PC-3 (cell line): ENCODE results near the gene TBC1D14. TPM values are rescaled to one million over a fixed set of nuclear protein-coding genes. Genes with fewer than 3 reads are reported as not detected.

Experiments
- ATAC-seq: fragments of 200-7000 bp; cut with Tn5 transposase; 2 replicates; pipeline ENCODE4 v1.9.1; 2020; ENCODE audit warnings: mild to moderate bottlenecking, moderate library complexity
- BruUV-seq: library from RNA; stranded (reverse); fragments of 400-500 nt; replicated peaks from 2 replicates; lab custom pipeline; 2021; lab: Mats Ljungman, UMichigan
- CTCF ChIA-PET: fragments of 300-600 bp; sonication (Branson Sonifier 250); formaldehyde crosslinking; loops from one replicate; lab custom pipeline; 2022; ENCODE audit warnings: antibody characterized with exemption; lab: Charles Lee
- POLR2A ChIA-PET: fragments of 300-600 bp; sonication (Branson Sonifier 250); formaldehyde crosslinking; loops from one replicate; lab custom pipeline; 2022; ENCODE audit warnings: antibody characterized with exemption; ENCODE audit not compliant: unreplicated experiment; lab: Charles Lee
- DNase-seq: peaks from one replicate; pipeline ENCODE4 v3.0.0-alpha.2; 2015
- H2AFZ ChIP-seq: fragments of 300-600 bp; sonication (generic); 2 replicates; pipeline ENCODE4 v1.6.0; 2016; ENCODE audit warnings: antibody characterized with exemption, low read length
- H3F3A ChIP-seq: fragments of 300-600 bp; sonication (generic); one replicate; pipeline ENCODE4 v1.6.0; 2017; ENCODE audit warnings: antibody characterized with exemption, low read length, control low read depth, mild to moderate bottlenecking; ENCODE audit not compliant: unreplicated experiment
- H3K27ac ChIP-seq: fragments of 300-600 bp; sonication (generic); 2 replicates; pipeline ENCODE4 v1.5.1; 2016; ENCODE audit warnings: mild to moderate bottlenecking, low read length
- H3K27me3 ChIP-seq: fragments of 300-600 bp; sonication (generic); 2 replicates; pipeline ENCODE4 v1.6.1; 2016; ENCODE audit warnings: low read length, mixed read lengths
- H3K36me3 ChIP-seq: fragments of 300-600 bp; sonication (generic); 2 replicates; pipeline ENCODE4 v1.6.1; 2016; ENCODE audit warnings: low read depth, mixed run types, low read length, mixed read lengths
- H3K4me1 ChIP-seq: fragments of 300-600 bp; sonication (generic); 2 replicates; pipeline ENCODE4 v1.5.1; 2016; ENCODE audit warnings: low read length; ENCODE audit not compliant: insufficient read depth
- H3K4me2 ChIP-seq: fragments of 300-600 bp; sonication (generic); 2 replicates; pipeline ENCODE4 v1.6.0; 2016; ENCODE audit warnings: low read length
- H3K4me3 ChIP-seq: fragments of 300-600 bp; sonication (generic); 2 replicates; pipeline ENCODE4 v1.5.1; 2016; ENCODE audit warnings: mild to moderate bottlenecking, low read length, mixed read lengths
- H3K79me2 ChIP-seq: fragments of 300-600 bp; sonication (generic); 2 replicates; pipeline ENCODE4 v1.6.1; 2017; ENCODE audit warnings: low read length, mixed read lengths
- H3K9ac ChIP-seq: fragments of 300-600 bp; sonication (generic); 2 replicates; pipeline ENCODE4 v1.6.0; 2016; ENCODE audit warnings: mild to moderate bottlenecking, low read length
- H3K9me2 ChIP-seq: fragments of 300-600 bp; sonication (generic); replicated peaks from 2 replicates; pipeline ENCODE4 v1.6.1; 2016; ENCODE audit warnings: mixed run types, low read length, mixed read lengths
- H3K9me3 ChIP-seq: fragments of 300-600 bp; sonication (generic); 2 replicates; pipeline ENCODE4 v1.6.1; 2016; ENCODE audit warnings: low read length, mixed read lengths
- H4K20me1 ChIP-seq: fragments of 300-600 bp; sonication (generic); 2 replicates; pipeline ENCODE4 v1.6.1; 2016; ENCODE audit warnings: low read length, mixed read lengths
- EZH2 ChIP-seq: fragments of 300-600 bp; sonication (generic); IDR thresholded peaks from one replicate; pipeline ENCODE4 v1.6.1; 2017; ENCODE audit warnings: antibody characterized with exemption, mild to moderate bottlenecking, low read length; ENCODE audit not compliant: unreplicated experiment
- EZH2phosphoT487 ChIP-seq: fragments of 300-600 bp; sonication (generic); IDR thresholded peaks from 2 replicates; pipeline ENCODE4 v1.6.1; 2018; ENCODE audit warnings: mild to moderate bottlenecking, antibody characterized with exemption, low read length, borderline replicate concordance
- intact Hi-C: fragments of 100-400 bp; cut with micrococcal nuclease; formaldehyde crosslinking; loops from 2 replicates; pipeline ENCODE4 v1.9.0; 2023
- total RNA-seq: library from RNA; depleted of rRNA; stranded (reverse); fragments of >200 nt; gene quantifications from 2 replicates; pipeline ENCODE4 v1.2.3, GENCODE V29; 2014
- TF ChIP-seq, protein P1 (sequence below): fragments of 300-600 bp; sonication (generic); conservative IDR thresholded peaks from 2 replicates; pipeline ENCODE4 v1.5.1; 2017; ENCODE audit warnings: antibody characterized with exemption, low read depth, mild to moderate bottlenecking, low read length

The TBC1D14 gene
- total RNA-seq, 1 experiment from 2014 or later: 33.0 TPM

DNA sequence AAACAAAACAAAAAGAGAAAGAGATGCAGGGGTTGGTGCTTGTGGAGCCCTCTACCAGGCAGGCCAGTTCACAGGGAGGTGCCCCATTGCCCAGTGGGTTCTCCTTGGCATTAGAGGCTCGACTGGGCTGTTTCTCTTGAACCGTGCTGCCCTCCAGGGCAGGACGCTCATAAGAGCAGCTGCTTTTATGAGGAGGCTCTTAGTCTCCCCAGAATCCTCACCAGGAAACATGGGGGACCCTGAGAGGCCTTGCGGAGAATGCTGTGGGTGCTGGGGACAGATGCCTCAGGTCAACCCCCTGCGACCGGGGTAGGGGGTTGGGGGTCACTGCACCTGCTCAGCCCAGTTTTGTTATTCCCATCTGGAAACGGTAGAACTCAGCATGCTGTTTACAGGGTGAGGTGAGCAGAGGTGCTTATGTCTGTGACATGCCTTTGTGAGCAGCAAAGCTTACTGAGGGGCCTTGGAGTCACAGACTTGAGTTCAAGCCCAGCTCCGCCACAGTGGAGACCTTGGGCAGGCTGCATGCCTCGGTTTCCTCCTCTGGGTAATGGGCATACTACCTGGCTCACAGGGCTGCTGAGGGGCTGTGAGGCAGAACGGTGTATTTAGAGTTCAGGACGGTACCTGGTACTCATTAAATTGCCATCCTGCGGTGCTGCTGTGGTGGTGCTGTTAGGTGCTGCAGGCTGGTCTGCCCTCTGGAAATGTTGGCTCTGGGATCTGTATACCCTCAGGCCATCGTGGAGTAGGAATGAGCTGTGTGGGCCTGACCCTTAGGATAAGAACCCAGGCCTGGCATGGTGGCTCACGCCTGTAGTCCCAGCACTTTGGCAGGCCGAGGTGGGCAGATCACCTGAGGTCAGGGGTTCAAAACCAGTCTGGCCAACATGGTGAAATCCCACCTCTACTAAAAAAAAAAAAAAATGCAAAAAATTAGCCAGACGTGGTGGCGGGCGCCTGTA lies 5.7 kb downstream of the TBC1D14 start:
- peaks cover 6% of the 10 kb centered on the region for H3K4me1 ChIP-seq
- no peaks in the 10 kb centered on the region for H3K27me3 ChIP-seq
- BruUV-seq: no TSS peak
- H3K4me3 ChIP-seq: no peak overlapping the region
- TF ChIP-seq EZH2phosphoT487: no peak
- TF ChIP-seq, protein P1, sequence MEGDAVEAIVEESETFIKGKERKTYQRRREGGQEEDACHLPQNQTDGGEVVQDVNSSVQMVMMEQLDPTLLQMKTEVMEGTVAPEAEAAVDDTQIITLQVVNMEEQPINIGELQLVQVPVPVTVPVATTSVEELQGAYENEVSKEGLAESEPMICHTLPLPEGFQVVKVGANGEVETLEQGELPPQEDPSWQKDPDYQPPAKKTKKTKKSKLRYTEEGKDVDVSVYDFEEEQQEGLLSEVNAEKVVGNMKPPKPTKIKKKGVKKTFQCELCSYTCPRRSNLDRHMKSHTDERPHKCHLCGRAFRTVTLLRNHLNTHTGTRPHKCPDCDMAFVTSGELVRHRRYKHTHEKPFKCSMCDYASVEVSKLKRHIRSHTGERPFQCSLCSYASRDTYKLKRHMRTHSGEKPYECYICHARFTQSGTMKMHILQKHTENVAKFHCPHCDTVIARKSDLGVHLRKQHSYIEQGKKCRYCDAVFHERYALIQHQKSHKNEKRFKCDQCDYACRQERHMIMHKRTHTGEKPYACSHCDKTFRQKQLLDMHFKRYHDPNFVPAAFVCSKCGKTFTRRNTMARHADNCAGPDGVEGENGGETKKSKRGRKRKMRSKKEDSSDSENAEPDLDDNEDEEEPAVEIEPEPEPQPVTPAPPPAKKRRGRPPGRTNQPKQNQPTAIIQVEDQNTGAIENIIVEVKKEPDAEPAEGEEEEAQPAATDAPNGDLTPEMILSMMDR: no peak
- no peak for TF ChIP-seq EZH2
- H4K20me1 ChIP-seq: no peaks in the 10 kb centered on the region
- H3K4me2 ChIP-seq: no peak overlapping the region
- H3F3A ChIP-seq: no peaks in the 10 kb centered on the region
- H3K36me3 ChIP-seq: no peaks in the 10 kb centered on the region
- no peaks in the 10 kb centered on the region for H3K9me2 ChIP-seq
- POLR2A ChIA-PET: no interaction called here
- no peak overlapping the region for H3K9ac ChIP-seq
- CTCF ChIA-PET: no interaction called here
- H3K27ac ChIP-seq: no peak overlapping the region
- ATAC-seq (no peak), DNase-seq (no peak)
- H3K9me3 ChIP-seq: no peaks in the 10 kb centered on the region
- H3K79me2 ChIP-seq: peaks cover 32% of the 10 kb centered on the region
- intact Hi-C loops: no loop called here
- H2AFZ ChIP-seq: no peak overlapping the region

DNA sequence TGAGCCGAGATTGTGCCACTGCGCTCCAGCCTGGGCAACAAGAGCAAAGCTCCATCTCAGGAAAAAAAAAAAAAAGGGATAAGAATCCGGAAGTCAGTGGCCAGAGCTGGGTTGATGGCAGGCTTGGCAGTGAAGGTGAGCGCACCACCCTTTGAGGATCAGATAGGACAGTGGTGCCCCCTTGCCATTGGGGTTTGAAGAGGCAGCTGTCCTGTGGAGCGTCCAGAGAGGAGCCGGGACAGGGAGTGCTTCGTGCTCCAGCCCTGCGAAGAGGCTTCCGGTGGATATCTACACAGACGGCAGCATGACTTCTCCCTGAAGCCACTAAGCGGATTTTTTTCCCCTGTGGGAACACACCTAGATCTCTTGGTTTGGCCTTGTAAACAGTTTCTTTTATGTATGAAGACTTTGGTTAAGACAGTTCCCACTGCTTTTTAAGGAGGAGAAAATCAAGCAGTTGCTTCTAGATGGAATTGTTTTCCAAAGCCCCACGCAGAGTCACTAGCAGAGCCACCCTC lies 6.5 kb downstream of the TBC1D14 start:
- BruUV-seq: no TSS peak
- Histone ChIP-seq H3K4me2 (no peak overlapping the region), H3K9ac (no peak overlapping the region), H3K9me3 (no peaks in the 10 kb centered on the region), H3K36me3 (no peaks in the 10 kb centered on the region), H3K27me3 (no peaks in the 10 kb centered on the region), H3K27ac (no peak overlapping the region), H4K20me1 (no peaks in the 10 kb centered on the region), H3K79me2 (peaks cover 24% of the 10 kb centered on the region), H3K4me3 (no peak overlapping the region), H3F3A (no peaks in the 10 kb centered on the region), H3K9me2 (no peaks in the 10 kb centered on the region), H2AFZ (no peak overlapping the region), H3K4me1 (no peaks in the 10 kb centered on the region)
- intact Hi-C loops: no loop called here
- CTCF ChIA-PET: no interaction called here
- POLR2A ChIA-PET: no interaction called here
- no peak for TF ChIP-seq EZH2phosphoT487
- TF ChIP-seq, protein P1: no peak
- no peak for TF ChIP-seq EZH2
- no peak for DNase-seq
- no peak for ATAC-seq
